MG63 (cell line): Measurements from ENCODE around the gene ACADS. TPM values are rescaled to one million over a fixed set of nuclear protein-coding genes. Genes with fewer than 3 reads are reported as not detected.

Experiments
- total RNA-seq: library from RNA; depleted of rRNA; stranded (reverse); fragments of >200 nt; shearing (Covaris generic); gene quantifications from 2 replicates; pipeline ENCODE4 v1.2.3, GENCODE V29; 2014; ENCODE audit warnings: low replicate concordance; rRNA removed

The ACADS gene
- total RNA-seq, 1 experiment from 2014 or later, result 7.5 TPM

Other genes with a start within 250 kb of the ACADS start
- 472 and 685 TPM in 2 replicates for gene DYNLL1, start 229.7 kb upstream of the ACADS start, total RNA-seq
- 17.1 and 27.0 TPM in 2 replicates for gene COQ5, start 196.7 kb upstream of the ACADS start, total RNA-seq
- gene RNF10, start 191.5 kb upstream of the ACADS start, total RNA-seq, result 64.1 and 102 TPM in 2 replicates
- 38.0 and 66.2 TPM in 2 replicates for gene POP5, start 144.4 kb upstream of the ACADS start, total RNA-seq
- gene CABP1, start 85.2 kb upstream of the ACADS start, total RNA-seq, result not detected in 2 replicates
- gene MLEC, start 38.7 kb upstream of the ACADS start, total RNA-seq, result 128 and 143 TPM in 2 replicates
- gene UNC119B, start 15.4 kb upstream of the ACADS start, total RNA-seq, result 30.8 and 43.8 TPM in 2 replicates
- gene SPPL3, start 178.5 kb downstream of the ACADS start, total RNA-seq, result 6.2 and 13.1 TPM in 2 replicates